GM21423 (cell line): ENCODE measurements around the gene MCU.

Source experiments
- ATAC-seq: cut with Tn5 transposase; IDR thresholded peaks from one replicate; pipeline ENCODE4 v1.9.1; 2021; ENCODE audit warnings: mild to moderate bottlenecking, moderate library complexity; ENCODE audit not compliant: unreplicated experiment

Gene MCU

DNA sequence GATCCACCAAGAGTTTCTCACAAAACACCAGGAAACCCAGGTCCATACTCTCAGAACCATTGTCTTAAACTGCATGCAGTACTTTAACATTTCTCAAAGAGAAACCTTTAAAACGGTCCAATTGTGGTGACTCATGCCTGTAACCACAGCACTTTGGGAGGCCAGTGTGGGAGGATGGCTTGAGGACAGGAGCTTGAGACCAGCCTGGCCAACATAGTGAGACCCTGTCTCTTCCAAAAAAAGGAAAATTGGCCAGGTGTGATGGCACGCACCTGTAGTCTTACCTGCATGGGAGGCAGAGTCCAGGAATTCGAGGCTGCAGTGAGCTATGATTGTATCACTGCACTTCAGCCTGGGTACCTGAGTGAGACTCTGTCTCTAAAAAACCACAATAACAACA lies 104.1 kb downstream of the MCU start:
- no peak for ATAC-seq

- ATAC-seq, result no peak
These were observed 104.6 kb downstream of the MCU start for GRCh38 chr10:72796538-72796937.

- ATAC-seq, result no peak
These were observed 108.2 kb downstream of the MCU start for GRCh38 chr10:72800000-72800740.

DNA sequence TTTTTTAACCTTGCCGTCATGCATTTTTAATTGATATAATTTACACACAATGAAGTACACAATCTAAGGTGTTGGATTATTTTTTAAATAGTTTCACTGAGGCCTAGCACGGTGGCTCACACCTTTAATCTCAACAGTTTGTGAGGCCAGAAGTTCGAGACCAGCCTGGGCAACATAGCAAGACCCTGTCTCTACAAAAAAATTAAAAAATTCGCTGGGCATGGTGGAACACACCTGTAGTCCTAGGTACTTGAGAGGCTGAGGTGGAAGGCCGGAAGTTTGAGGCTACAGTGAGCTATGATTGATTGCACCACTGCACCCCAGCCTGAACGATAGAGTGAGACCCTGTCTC lies 108.8 kb downstream of the MCU start:
- no peak for ATAC-seq

GRCh38 chr10:72801263-72801868 lies 109.4 kb downstream of the MCU start:
- no peak for ATAC-seq

- ATAC-seq, result no peak
These were observed 110.4 kb downstream of the MCU start for GRCh38 chr10:72802332-72802731.

DNA sequence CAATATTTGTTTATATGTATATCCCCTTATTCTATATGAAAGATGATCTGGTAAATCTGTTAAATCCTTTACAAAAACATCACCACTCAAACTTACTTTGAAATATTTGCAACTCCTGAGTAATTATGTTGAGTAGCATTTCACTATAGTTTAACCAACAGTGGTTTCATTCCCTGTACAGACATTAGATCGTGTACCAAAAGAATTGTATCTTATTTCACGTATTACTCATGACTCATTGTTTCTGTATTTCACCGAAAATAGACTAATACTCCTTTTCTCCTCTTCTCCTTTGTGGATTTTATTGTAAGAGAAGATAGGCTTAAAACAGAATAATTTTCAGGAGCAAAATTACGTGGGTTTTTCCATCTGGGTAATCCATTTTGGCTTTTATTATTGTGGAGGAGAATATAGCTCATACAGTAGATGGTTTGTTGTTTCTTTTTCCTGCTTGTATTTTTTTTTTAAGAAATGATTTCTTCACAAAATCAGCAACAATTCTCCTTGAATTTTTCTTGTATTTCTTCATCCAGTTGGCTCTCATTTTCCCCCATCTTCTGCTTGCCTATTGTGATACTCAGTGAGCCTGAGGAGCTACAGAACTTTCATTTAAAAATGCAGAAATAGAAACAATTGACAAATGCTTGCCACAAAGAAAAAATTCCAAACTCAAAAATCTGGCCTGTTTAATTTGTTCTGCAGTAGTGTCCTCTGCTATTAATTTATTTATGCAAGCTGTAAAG lies 111.0 kb downstream of the MCU start:
- ATAC-seq, result no peak

DNA sequence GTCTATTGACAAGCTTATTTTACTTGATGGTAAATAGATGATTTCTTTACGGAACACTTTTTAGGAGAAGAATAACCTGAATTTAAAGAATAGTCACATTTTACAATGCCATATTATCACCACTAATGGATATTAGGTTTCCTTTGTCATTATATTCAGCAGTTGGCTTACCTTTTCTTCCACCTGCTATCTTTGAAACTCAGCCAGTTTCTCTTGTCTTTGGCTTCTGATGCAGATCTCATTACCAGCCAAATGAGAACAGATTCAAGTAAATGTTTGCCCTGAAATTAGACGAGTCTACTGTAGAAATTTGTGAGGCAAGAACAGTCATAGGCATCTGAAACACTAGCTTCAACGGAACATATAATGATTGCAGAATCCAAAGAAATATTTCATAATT lies 116.1 kb downstream of the MCU start:
- no peak for ATAC-seq

DNA sequence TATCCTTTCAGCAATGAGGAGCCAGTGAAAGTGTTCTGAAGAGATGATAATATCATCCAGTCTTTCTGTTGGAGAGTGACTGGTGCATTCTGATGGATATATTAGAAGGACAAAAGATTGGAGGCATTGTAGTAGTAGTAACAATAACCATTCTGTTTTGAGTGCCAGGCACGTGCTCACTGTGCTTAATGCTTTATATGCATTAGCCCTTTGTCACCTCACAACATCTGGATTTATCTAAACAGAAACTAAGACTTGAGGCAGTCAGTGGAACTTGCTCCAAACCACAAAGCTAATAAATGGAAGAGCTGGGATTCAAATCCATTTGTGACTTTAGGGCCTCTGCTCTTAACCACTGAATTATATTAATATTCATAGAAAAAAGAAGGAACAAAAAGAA lies 117.1 kb downstream of the MCU start:
- no peak for ATAC-seq

DNA sequence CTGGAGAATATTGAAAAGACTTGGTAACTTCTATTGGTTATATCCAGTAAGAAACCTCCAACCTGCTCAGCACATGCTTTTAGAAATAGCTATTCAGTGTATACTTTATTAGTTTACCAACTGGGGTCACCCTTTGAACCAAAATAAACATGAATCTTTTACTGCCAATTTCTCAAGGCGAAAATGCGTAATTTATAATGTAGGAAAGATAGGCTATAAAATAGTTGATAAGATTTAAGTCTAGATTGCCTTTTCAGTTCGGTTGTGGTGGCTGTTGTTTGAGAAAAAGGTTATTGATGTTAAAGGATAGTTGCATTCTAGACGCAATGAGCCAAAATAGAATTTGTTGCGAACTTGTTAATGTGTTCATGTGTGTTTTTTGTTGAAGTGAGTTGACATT lies 119.0 kb downstream of the MCU start:
- no peak for ATAC-seq

GRCh38 chr10:72812415-72812752 lies 120.4 kb downstream of the MCU start:
- no peak for ATAC-seq

DNA sequence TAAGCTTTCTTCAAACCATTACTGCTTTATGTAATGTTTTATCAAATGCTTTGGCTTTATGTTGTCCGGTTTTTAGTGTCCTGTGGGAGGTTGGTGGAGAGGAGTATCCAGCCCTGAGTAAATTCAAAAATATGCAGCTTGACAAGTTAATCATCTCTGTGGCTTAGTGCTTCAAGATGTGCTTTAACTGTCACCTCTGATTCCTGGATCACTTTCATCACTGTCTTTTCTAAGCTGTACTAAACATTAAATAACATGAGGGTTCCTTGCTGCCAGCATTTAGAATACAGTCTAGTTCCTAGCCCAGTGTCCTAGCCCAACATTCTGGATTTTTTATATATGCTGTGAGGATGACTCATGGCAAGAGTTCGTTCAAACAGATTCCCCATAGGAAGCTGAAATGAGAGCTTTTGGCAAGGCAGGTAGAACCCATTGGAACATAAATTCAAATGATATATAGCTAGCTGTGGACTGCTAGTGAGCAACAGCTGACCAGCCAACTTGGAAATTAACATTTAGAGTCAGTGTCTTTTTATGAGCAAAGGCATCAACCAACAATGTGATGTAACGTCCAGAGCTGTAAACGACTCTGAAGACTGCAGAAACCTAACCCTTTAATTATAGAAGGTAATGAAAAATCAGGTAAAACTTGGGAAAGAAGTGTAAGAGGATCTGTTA lies 120.9 kb downstream of the MCU start:
- ATAC-seq, result no peak

GRCh38 chr10:72814099-72814790 lies 122.3 kb downstream of the MCU start:
- ATAC-seq, result no peak

DNA sequence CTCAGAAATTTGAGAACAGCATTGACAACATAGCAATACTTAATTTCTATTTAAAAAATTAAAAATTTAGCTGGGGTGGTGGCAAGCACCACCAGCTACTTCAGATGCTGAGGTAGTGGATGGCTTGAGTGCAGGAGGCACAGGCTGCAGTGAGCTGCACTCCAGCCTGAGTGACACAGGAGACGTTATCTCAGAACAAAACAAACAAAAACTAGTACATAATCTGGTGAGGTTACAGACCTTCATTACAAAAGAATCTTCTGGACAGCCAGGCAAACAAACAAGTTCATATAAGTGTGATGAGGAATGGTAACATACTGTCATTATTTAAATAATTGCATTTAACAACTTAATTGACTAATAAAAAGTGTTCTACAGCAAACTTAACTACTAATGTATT lies 124.6 kb downstream of the MCU start:
- no peak for ATAC-seq

DNA sequence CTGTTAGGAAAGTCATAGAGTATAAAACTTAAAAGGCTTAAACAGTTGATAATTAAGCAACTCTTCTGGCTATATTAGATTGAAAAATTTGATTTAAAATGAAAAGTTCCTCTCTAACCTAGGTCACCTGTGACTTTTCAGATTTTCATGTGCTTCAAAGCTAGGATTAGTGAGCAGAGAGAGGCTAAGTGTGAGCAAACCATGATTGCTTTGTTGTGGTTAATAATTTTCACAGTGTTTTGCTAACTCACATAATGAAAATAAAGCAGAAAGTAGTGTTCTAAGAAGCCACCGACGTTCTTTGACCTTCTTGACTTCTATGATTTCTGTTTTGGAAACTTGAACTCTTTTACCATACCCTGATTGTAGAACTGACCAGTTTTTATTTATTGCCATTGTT lies 126.1 kb downstream of the MCU start:
- ATAC-seq, result no peak

- ATAC-seq, result no peak
These were observed 127.1 kb downstream of the MCU start for GRCh38 chr10:72819053-72819452.

- no peak for ATAC-seq
These were observed 129.7 kb downstream of the MCU start for GRCh38 chr10:72821606-72822005.

GRCh38 chr10:72822342-72822986 lies 130.5 kb downstream of the MCU start:
- no peak for ATAC-seq

DNA sequence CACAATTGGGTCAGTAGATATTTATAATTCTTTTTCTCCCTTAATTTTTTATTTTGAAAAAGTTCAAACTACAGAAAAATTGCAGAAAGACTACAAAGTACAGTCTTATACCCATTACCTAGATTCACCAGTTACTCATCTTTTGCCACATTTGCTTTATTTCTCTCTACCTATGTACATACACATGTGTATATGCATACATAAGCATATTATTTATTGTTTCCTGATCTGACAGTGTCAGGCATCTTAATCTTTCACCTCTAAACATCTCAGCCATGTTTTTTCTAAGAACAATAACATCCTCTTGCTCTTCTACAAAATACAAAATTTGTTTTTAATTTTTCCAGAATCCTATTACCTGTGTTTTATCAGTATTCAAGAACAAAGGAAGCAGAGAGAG lies 133.2 kb downstream of the MCU start:
- ATAC-seq, result no peak

GRCh38 chr10:72826346-72826745 lies 134.4 kb downstream of the MCU start:
- no peak for ATAC-seq

DNA sequence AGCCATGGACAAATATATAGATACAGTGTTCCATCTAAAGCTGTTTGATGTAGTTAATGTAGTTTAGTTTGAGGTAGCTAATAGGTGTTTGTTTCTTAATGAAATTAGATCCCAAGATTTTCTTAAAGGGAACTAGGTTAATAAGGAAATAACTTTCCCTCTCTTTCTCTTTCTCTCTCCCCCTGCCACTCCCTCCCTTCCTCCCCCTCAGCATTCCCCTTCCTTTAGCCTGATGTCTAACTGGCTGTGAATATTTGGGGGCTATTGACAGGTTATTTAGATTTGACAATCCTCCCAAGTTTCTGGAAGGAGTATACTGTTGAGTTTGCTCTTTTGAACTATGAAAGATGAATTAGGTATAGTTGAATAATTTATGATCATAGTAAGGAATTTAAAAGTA lies 136.4 kb downstream of the MCU start:
- ATAC-seq, result no peak
